Mucosa of descending colon (tissue), 3 donors: ENCODE measurements around the gene NOC4L. TPM values are rescaled to one million over a fixed set of nuclear protein-coding genes. Genes with fewer than 3 reads are reported as not detected.
A peak's percentile ranks its signal among the peaks of the same experiment; 100 is the strongest.

ENCODE experiments used
- ATAC-seq: fragments of 200-7000 bp; cut with Tn5 transposase; one replicate; pipeline ENCODE4 v1.9.1; 2020; ENCODE audit warnings: mild to moderate bottlenecking, moderate library complexity
- DNase-seq, 3 donors: peaks; one replicate each; pipeline ENCODE4 v3.0.0-alpha.2; 2020
- H3K36me3 ChIP-seq: fragments of 200-600 bp; one replicate; pipeline ENCODE4 v1.8.0; 2021; ENCODE audit warnings: low read depth, mild to moderate bottlenecking
- H3K4me1 ChIP-seq: fragments of 200-600 bp; one replicate; pipeline ENCODE4 v1.8.0; 2021; ENCODE audit warnings: low read depth, mild to moderate bottlenecking
- H3K4me3 ChIP-seq: fragments of 200-600 bp; one replicate; pipeline ENCODE4 v1.8.0; 2021; ENCODE audit warnings: mild to moderate bottlenecking
- H3K9me3 ChIP-seq: fragments of 200-600 bp; one replicate; pipeline ENCODE4 v1.8.0; 2021; ENCODE audit warnings: mild to moderate bottlenecking
- CTCF ChIP-seq: fragments of 200-600 bp; IDR thresholded peaks from one replicate; pipeline ENCODE4 v1.8.0; 2022; ENCODE audit warnings: antibody characterized with exemption, mild to moderate bottlenecking
- intact Hi-C, 2 donors: fragments of 100-400 bp; cut with DNase I in 1 of 2; cut with micrococcal nuclease in 1 of 2; formaldehyde crosslinking; loops; one replicate each; pipeline versions ENCODE4 v1.11.0 to v1.11.1; 2022; cut with DNase I, micrococcal nuclease
- total RNA-seq, 3 donors: library from RNA; stranded (reverse); fragmentation: NEBNext Ultra II Directional in 2 of 3; extraction: Animal tissue kit (Norgen Biotek cat#: 25700) in 2 of 3; gene quantifications; one replicate each; pipeline versions ENCODE4 v1.2.1 to v1.2.4, GENCODE V29; 2021 to 2023
- donor health status: DM: no; HTN: no; CAD: no; lungs with moderate emphysema.
- donor health status: DM: no; HTN: no; CAD: no.
- donor health status: DM: no; HTN: yes; CAD: no.

Gene NOC4L
- total RNA-seq, 3 donors from 2014 or later = 12.9 to 17.5 (median 13.3) TPM

GRCh38 chr12:132154341-132154761 lies 10.1 kb downstream of the NOC4L start:
- Histone ChIP-seq H3K4me1 (peaks cover 6% of the 10 kb centered on the region), H3K36me3 (no peaks in the 10 kb centered on the region), H3K4me3 (no peak overlapping the region), H3K9me3 (no peaks in the 10 kb centered on the region)
- ATAC-seq (peak; percentile 24), DNase-seq (peak in 1 of 3 donors; percentile 52)
- intact Hi-C loops = no loop called here
- no peak for TF ChIP-seq CTCF

GRCh38 chr12:132154941-132155770 lies 10.9 kb downstream of the NOC4L start:
- Histone ChIP-seq H3K4me1 (peaks cover 6% of the 10 kb centered on the region), H3K36me3 (no peaks in the 10 kb centered on the region), H3K4me3 (no peak overlapping the region), H3K9me3 (no peaks in the 10 kb centered on the region)
- DNase-seq (peak in 1 of 3 donors; percentile 36), ATAC-seq (no peak)
- TF ChIP-seq CTCF = no peak
- intact Hi-C loops = no loop called here

- intact Hi-C loops = no loop called here
- DNase-seq (no peak), ATAC-seq (no peak)
- H3K4me3 ChIP-seq = no peak overlapping the region
- H3K36me3 ChIP-seq = no peaks in the 10 kb centered on the region
- TF ChIP-seq CTCF = no peak
- peaks cover 6% of the 10 kb centered on the region for H3K4me1 ChIP-seq
- H3K9me3 ChIP-seq = no peaks in the 10 kb centered on the region
Observed at GRCh38 chr12:132155771-132156572, 11.7 kb downstream of the NOC4L start.

- DNase-seq = no peak
- no peak for ATAC-seq
- intact Hi-C loops = no loop called here
Observed at GRCh38 chr12:132156573-132157325, 12.5 kb downstream of the NOC4L start.

More at GRCh38 chr12:132156573-132157325, 12.5 kb downstream of the NOC4L start:
- no peaks in the 10 kb centered on the region for H3K9me3 ChIP-seq
- peaks cover 6% of the 10 kb centered on the region for H3K4me1 ChIP-seq
- TF ChIP-seq CTCF = no peak
- no peaks in the 10 kb centered on the region for H3K36me3 ChIP-seq
- H3K4me3 ChIP-seq = no peak overlapping the region
